HG03457 (cell line): Measurements from ENCODE around the gene PITX3.

Experiments
- ATAC-seq: cut with Tn5 transposase; IDR thresholded peaks from one replicate; pipeline ENCODE4 v1.9.1; 2021; ENCODE audit warnings: moderate number of reproducible peaks; ENCODE audit not compliant: unreplicated experiment

Gene PITX3

GRCh38 chr10:102185811-102186527 lies 55.3 kb downstream of the PITX3 start:
- ATAC-seq = no peak

- ATAC-seq = no peak
Measured at GRCh38 chr10:102185272-102185671, 56.0 kb downstream of the PITX3 start.

- no peak for ATAC-seq
Measured at GRCh38 chr10:102184606-102185005, 56.7 kb downstream of the PITX3 start.
